SJSA1 (cell line): ENCODE data around the gene MTOR. TPM values are rescaled to one million over a fixed set of nuclear protein-coding genes. Genes with fewer than 3 reads are reported as not detected.
"Not testable (repeated sequence)": the region's sequence is repeated elsewhere in the genome, so short reads cannot be mapped to it uniquely, and the experiment has no call there.

Experiments used
- DNase-seq, 2 experiments: peaks; one replicate each; pipeline ENCODE4 v3.0.0-alpha.2; 2015 to 2020; ENCODE audit warnings: low spot score in 2 of 2, low read depth in 1 of 2
- H3K27ac ChIP-seq: fragments of 250-450 bp; sonication (Bioruptor Pico); 2 replicates; pipeline ENCODE4 v1.5.1; 2020; ENCODE audit warnings: mild to moderate bottlenecking, moderate library complexity
- H3K27me3 ChIP-seq: fragments of 250-450 bp; sonication (Bioruptor Pico); replicated peaks from 2 replicates; pipeline ENCODE4 v1.5.1; 2020; ENCODE audit warnings: mild to moderate bottlenecking, moderate library complexity
- H3K36me3 ChIP-seq: fragments of 250-450 bp; sonication (Bioruptor Pico); 2 replicates; pipeline ENCODE4 v1.5.1; 2020; ENCODE audit warnings: mild to moderate bottlenecking
- H3K4me1 ChIP-seq: fragments of 250-450 bp; sonication (Bioruptor Pico); replicated peaks from 2 replicates; pipeline ENCODE4 v1.6.1; 2021; ENCODE audit warnings: mild to moderate bottlenecking
- H3K4me3 ChIP-seq: fragments of 250-450 bp; sonication (Bioruptor Pico); 2 replicates; pipeline ENCODE4 v1.5.1; 2020; ENCODE audit warnings: mild to moderate bottlenecking
- H3K9me3 ChIP-seq: fragments of 250-450 bp; sonication (Bioruptor Pico); replicated peaks from 2 replicates; pipeline ENCODE4 v1.5.1; 2020; ENCODE audit warnings: mild to moderate bottlenecking
- total RNA-seq: library from RNA; depleted of rRNA; stranded (reverse); fragments of >200 nt; shearing (Covaris generic); gene quantifications from 2 replicates; pipeline ENCODE4 v1.2.3, GENCODE V29; 2014

Gene MTOR
- total RNA-seq, 1 experiment from 2014 or later = 51.2 TPM

GRCh38 chr1:11194407-11195176 is 67.8 kb downstream of the MTOR start:
- Histone ChIP-seq H3K27me3 (no peaks in the 10 kb centered on the region), H3K36me3 (peaks cover 75% of the 10 kb centered on the region), H3K4me1 (no peaks in the 10 kb centered on the region), H3K4me3 (no peak overlapping the region), H3K27ac (no peak overlapping the region), H3K9me3 (no peaks in the 10 kb centered on the region)
- no peak for DNase-seq

DNA sequence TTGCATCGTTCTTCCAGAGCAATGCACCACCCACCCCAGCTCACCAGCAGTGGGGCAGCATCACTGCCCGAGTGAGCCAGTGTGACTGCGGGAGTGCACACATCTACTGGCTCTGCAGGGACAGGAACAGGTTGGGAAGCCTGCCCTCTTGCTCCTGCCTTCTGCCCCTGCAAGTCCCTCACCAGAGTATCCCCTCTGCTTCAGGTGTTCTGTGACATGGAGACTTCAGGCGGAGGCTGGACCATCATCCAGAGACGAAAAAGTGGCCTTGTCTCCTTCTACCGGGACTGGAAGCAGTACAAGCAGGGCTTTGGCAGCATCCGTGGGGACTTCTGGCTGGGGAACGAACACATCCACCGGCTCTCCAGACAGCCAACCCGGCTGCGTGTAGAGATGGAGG is 69.0 kb downstream of the MTOR start:
- Histone ChIP-seq H3K27me3 (no peaks in the 10 kb centered on the region), H3K36me3 (peaks cover 69% of the 10 kb centered on the region), H3K9me3 (no peaks in the 10 kb centered on the region), H3K4me3 (no peak overlapping the region), H3K27ac (no peak overlapping the region), H3K4me1 (no peaks in the 10 kb centered on the region)
- DNase-seq = no peak

GRCh38 chr1:11188858-11189451 is 73.4 kb downstream of the MTOR start, which contains the start of gene ANGPTL7:
TSS of gene ANGPTL7 (plus strand) at chr1:11189355. CDS start at chr1:11189580, 225 bp downstream.
- Histone ChIP-seq H3K9me3 (no peaks in the 10 kb centered on the region), H3K27ac (no peak within 1 kb of the TSS), H3K4me1 (no peaks in the 10 kb centered on the region), H3K4me3 (no peak within 1 kb of the TSS), H3K27me3 (no peaks in the 10 kb centered on the region), H3K36me3 (peaks cover 42% of the 10 kb centered on the region)
- no peak for DNase-seq

DNA sequence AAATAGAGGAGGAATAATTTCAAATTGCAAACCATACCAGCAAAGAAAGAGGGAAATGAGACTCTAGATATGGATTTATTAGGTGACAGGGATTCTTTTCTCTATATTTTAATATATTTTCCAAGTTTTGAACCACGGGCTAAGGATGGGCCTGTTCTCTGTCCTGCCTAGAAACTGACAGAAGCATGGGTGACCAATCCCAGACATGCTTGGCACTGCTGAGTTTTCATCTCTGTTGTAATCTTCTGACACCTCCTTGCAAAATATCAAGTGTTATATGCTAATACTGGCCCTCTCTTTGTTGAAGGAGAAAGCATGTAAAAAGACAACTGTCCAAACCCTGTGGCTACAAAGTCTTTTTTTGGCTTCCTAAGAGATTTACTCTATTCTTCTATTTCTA is 74.0 kb downstream of the MTOR start:
- no peaks in the 10 kb centered on the region for H3K9me3 ChIP-seq
- H3K4me3 ChIP-seq = no peak overlapping the region
- peaks cover 39% of the 10 kb centered on the region for H3K36me3 ChIP-seq
- H3K27ac ChIP-seq = no peak overlapping the region
- no peaks in the 10 kb centered on the region for H3K4me1 ChIP-seq
- H3K27me3 ChIP-seq = no peaks in the 10 kb centered on the region
- DNase-seq = no peak

DNA sequence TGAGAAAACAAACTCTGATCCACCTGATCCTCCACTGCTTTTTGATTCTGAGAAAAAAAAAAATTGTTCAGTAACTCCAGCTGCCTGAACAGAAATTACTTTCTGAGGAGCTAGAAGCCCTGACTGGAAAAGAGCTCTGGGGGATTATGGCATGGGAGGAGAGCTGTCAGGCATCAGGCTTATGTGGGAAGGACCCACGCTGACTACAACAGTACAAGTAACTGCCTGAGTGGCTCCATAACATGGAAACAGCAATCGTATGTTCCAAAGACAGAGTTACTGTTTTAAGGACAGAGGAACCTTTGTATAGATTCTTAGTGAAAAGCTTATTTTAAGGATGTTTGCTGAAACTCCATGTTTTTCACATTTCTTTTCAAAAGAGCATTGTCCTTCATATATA is 74.4 kb downstream of the MTOR start:
- Histone ChIP-seq H3K36me3 (peaks cover 37% of the 10 kb centered on the region), H3K27ac (no peak overlapping the region)
- no peak for DNase-seq

DNA sequence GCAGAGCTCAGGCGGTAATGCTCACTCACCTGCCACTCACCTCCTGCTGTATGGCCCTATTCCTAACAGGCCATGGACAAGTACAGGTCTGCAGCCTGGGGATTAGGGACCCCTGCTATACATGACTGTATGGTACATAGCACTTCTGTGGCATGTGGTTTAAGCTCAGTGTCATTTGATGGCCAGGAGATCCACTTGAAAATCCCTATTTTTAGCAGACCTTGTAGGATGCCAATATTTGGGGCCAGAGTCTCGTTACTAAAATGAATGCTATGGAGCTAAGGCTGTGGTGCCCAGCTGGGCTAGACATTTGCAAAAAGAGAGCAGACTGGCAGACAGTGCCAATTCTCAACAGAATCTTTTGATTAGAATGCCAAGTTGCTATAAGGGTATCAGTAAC is 74.9 kb downstream of the MTOR start:
- Histone ChIP-seq H3K9me3 (no peaks in the 10 kb centered on the region), H3K27me3 (no peaks in the 10 kb centered on the region), H3K36me3 (peaks cover 37% of the 10 kb centered on the region), H3K4me3 (no peak overlapping the region), H3K4me1 (no peaks in the 10 kb centered on the region), H3K27ac (no peak overlapping the region)
- no peak for DNase-seq

More for the DNA sequence above, 74.4 kb downstream of the MTOR start:
- H3K4me3 ChIP-seq = no peak overlapping the region
- no peaks in the 10 kb centered on the region for H3K4me1 ChIP-seq
- H3K9me3 ChIP-seq = no peaks in the 10 kb centered on the region
- H3K27me3 ChIP-seq = no peaks in the 10 kb centered on the region

GRCh38 chr1:11187000-11187399 is 75.4 kb downstream of the MTOR start:
- Histone ChIP-seq H3K27ac (no peak overlapping the region), H3K36me3 (peaks cover 37% of the 10 kb centered on the region), H3K4me1 (no peaks in the 10 kb centered on the region), H3K27me3 (no peaks in the 10 kb centered on the region), H3K4me3 (no peak overlapping the region), H3K9me3 (no peaks in the 10 kb centered on the region)
- no peak for DNase-seq

DNA sequence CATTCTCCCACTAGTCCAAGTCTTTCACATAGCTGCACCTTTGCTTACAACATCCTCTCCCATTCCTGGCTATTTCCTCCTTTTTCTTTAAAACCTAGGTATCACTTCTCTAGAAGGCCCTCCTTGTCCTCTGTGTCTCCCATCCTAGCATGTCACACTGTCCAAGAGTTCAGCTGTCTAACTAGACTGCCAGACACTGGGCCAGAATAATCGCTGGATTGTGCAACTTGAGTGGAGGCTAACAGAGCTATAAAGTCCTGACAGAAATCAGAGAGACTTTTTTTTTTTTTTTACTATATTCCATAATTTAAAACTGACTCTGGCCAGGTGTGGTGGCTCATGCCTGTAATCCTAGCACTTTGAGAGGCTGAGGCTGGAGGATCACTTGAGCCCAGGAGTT is 77.4 kb downstream of the MTOR start:
- Histone ChIP-seq H3K9me3 (no peaks in the 10 kb centered on the region), H3K4me3 (no peak overlapping the region), H3K27ac (no peak overlapping the region), H3K4me1 (peaks cover 10% of the 10 kb centered on the region), H3K27me3 (no peaks in the 10 kb centered on the region), H3K36me3 (peaks cover 22% of the 10 kb centered on the region)
- DNase-seq = no peak

DNA sequence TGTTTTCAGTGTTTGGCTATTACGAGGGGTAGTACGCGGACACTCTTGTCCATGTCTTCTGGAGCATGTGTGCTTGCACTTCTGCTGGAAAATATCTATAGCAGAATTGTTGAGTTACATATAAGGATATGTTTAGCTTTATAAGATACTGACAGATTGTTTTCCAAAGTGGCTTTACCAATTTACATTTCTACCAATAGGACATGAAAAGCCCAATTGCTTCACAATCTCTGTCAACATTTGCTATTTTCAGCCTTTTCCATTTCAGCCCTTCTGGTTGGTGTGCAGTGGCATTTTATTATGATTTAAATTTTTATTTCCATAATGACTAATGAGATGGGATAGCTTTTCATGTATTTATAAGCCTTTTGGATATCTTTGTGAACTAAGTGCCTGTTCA is 79.5 kb downstream of the MTOR start:
- no peak for DNase-seq
- H3K27ac ChIP-seq = no peak overlapping the region
- H3K27me3 ChIP-seq = no peaks in the 10 kb centered on the region
- H3K36me3 ChIP-seq = peaks cover 12% of the 10 kb centered on the region
- H3K4me1 ChIP-seq = peaks cover 28% of the 10 kb centered on the region
- no peaks in the 10 kb centered on the region for H3K9me3 ChIP-seq
- H3K4me3 ChIP-seq = no peak overlapping the region

DNA sequence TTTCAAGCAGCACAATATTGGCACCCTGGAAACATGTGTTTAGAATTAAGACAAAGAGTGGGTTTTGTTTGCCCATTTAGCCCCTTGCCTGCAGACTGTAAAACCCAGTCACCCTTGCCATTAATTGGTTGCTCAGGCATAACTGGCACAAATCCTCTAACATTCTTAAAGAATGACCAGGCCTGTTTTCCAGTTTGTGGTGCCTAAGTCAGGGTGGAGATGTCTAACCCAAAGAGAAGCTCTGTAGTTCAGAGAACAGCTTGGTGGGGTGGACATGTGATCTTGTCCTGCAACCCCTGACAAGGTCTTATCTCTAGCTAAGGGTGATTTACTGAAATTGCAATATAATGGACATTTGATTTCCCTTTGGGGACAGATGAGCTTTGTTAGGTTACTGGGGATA is 82.0 kb downstream of the MTOR start:
- no peak for DNase-seq

DNA sequence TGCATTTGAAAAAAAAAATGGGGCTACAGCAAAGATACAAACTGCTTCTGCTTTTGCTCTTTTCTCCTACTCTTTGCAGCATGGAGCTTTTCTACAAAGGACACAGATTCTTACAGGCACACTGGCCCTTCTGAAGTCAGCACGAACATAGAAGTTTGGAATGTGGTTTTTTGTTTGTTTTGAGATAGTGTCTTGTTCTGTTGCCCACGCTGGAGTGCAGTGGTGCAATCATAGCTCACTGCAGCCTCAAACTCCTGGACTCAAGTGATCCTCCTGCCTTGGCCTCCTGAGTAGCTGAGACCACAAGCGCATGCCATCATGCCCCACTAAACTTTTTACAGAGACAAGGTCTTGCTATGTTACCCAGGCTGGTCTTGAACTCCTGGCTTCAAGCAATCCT is 82.6 kb downstream of the MTOR start:
- peaks cover 49% of the 10 kb centered on the region for H3K4me1 ChIP-seq
- peak overlapping the region; percentile 6; the same call in 1 of the 2 replicates for H3K27ac ChIP-seq
- DNase-seq = peak in 1 of 2 experiments; percentile 18

More for the DNA sequence above, 82.0 kb downstream of the MTOR start:
- H3K27me3 ChIP-seq = no peaks in the 10 kb centered on the region
- no peak overlapping the region for H3K4me3 ChIP-seq
- peaks cover 12% of the 10 kb centered on the region for H3K36me3 ChIP-seq
- peaks cover 49% of the 10 kb centered on the region for H3K4me1 ChIP-seq
- peak overlapping the region; percentile 6; the same call in 1 of the 2 replicates for H3K27ac ChIP-seq
- no peaks in the 10 kb centered on the region for H3K9me3 ChIP-seq

GRCh38 chr1:11179125-11179524 is 83.2 kb downstream of the MTOR start:
- Histone ChIP-seq H3K27ac (no peak overlapping the region), H3K9me3 (no peaks in the 10 kb centered on the region), H3K27me3 (no peaks in the 10 kb centered on the region), H3K4me3 (no peak overlapping the region), H3K4me1 (peaks cover 49% of the 10 kb centered on the region), H3K36me3 (peaks cover 8% of the 10 kb centered on the region)
- DNase-seq = no peak

More for the DNA sequence above, 82.6 kb downstream of the MTOR start:
- not testable (repeated sequence) for H3K9me3 ChIP-seq, H3K4me3 ChIP-seq, H3K27me3 ChIP-seq
- H3K36me3 ChIP-seq = peaks cover 12% of the 10 kb centered on the region

GRCh38 chr1:11178021-11179015 is 84.0 kb downstream of the MTOR start:
- H3K36me3 ChIP-seq = peaks cover 4% of the 10 kb centered on the region
- no peak overlapping the region for H3K27ac ChIP-seq
- peaks cover 49% of the 10 kb centered on the region for H3K4me1 ChIP-seq
- DNase-seq = no peak
- H3K4me3 ChIP-seq = no peak overlapping the region
- H3K27me3 ChIP-seq = no peaks in the 10 kb centered on the region
- no peaks in the 10 kb centered on the region for H3K9me3 ChIP-seq
